ENCODE results near the gene NEGR1.

NEGR1 gene

DNA sequence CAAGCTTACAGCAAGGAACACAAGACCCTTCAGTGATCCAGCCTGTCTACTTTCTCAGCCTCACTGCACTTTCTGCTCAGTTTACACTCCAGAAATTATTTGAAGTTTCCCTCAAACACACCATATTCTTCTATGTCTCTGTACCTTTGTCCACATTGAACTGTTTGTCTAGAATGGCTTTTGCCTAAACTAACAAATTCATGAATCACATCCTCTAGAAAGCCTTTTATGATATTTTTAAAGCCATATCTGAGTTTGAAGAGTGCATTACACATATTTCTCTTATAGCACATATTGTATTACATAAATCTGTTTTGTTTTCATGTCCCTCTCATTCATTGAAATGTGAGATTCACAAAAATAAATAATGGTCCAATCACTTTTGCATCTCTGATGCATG, 755.5 kb downstream of the NEGR1 start:
- DNase-seq: no peak

- no peak for DNase-seq
Observed at GRCh38 chr1:71522721-71523120, 759.6 kb downstream of the NEGR1 start.

DNA sequence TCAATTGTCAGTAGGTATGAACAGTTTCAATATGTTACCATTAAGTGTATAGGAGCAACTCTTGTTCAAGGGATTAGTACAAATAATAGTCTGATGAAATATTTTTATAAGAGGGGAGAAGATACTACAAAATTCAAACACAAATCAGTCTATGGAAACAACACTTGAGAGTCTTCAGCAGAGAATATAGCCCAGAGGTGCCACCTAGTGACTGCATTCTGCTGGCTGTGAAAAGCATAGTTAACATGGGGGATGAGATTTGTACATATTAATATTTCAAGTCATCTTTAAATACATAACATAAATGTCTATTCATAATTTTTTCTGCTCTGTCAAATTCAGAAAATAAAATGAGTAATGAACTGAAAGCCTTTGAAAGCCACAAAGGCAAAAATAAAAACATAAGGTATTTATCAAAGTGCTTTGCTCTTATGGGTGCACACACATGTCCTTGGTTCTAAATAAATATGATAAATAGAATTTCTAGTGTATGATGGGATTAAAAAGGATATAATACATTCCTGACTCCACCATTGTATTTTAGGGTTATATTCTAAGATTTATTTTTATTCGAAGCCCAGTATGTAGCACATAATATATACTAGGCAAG, 760.6 kb downstream of the NEGR1 start:
- DNase-seq: no peak

GRCh38 chr1:71511505-71511904, 770.8 kb downstream of the NEGR1 start:
- DNase-seq: no peak

DNA sequence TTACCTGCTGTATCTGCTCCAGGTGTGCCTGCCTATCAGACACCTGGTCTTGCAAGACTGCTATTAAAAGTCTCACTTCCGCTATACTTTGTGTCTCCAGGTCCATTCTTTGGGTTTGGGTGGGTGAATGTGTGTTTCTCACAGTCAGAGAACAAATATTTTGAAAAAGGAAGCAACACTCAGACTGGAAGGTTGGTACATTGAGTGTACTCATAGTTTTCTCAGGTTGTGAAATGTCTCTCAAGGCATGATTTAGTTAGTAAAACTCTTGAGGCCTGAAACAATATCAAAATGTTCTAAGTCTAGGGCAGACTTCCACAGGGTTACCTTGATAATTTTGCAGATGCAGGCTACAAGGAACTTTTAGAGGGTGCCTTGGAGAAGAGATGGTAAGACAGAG, 771.6 kb downstream of the NEGR1 start:
- no peak for DNase-seq

- no peak for DNase-seq
Observed at GRCh38 chr1:71509051-71509595, 773.2 kb downstream of the NEGR1 start.

GRCh38 chr1:71502006-71502405, 780.3 kb downstream of the NEGR1 start:
- no peak for DNase-seq

GRCh38 chr1:71498542-71498941, 783.8 kb downstream of the NEGR1 start:
- no peak for DNase-seq

DNA sequence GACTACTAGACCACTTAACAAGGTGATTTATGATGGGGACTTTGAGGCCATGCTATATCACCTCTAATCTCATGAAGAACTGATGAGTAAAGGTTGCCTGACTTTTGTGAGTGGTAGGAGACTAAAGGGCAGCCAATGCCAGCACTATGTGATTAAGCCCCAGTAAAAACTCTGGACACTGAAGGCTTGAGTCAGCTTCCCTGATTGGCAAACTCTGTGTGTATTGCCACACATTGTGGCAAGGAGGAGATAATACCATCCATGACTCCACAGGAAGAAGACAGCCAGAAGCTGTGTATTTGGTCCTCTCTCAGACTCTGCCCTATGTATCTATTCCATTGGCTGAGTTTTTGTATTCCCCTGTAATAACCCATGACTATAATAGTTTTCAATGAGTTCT, 788.2 kb downstream of the NEGR1 start:
- DNase-seq: no peak

DNA sequence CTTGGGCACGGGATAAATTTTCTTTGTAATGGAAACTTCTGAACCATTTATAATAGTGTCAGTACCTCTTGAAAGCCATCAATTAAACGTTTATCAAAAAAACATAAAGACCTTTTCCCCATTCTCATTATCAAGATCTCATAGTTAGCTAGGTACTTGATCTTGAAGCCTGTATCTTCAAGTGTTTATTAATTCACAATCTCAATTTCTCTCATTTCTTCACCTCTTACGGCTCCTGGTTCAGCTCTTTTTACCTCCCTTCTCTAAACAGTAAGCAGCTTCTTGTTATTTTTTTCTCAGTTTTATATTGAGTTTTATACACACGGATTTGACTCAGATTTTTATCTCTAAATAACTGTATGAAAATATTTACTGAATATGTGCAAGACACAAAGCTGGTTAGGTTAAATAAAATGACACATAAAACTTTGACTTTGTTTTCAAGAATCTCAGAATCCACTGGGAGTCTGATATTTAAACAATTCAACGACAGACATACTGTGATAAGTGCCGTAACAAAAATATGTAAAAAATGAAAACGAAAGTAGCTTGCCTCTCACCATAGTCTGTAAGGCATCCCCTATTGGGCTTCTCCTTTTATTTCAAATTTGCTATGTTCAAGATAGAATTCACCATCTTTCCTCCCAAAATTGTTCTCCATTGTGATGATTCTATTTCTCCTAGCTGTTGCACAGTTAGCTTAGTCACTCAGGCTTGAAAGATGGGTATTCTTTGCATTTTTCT, 789.9 kb downstream of the NEGR1 start:
- no peak for DNase-seq

- DNase-seq: no peak
Observed at GRCh38 chr1:71490432-71490831, 791.9 kb downstream of the NEGR1 start.

- no peak for DNase-seq
Observed at GRCh38 chr1:71488555-71489252, 793.6 kb downstream of the NEGR1 start.

DNA sequence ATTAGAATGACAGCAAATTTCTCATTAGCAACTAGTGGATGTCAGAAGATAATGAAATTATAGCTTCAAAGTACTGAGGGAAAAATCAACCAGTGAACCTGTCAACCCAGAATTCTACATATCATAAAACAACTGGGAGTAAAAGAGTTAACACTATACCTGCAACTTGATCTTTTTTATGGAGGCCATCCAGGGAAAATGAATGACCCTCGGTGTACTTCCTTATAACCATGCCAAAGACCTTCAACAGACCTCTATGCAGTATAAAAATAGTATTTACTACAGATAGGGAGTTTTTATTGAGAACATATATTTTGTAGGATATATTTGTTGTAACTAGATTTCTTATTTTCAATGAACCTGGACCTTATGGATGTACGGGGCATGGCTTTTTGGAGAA, 809.0 kb downstream of the NEGR1 start:
- no peak for DNase-seq

- DNase-seq: no peak
Observed at GRCh38 chr1:71465093-71465492, 817.2 kb downstream of the NEGR1 start.

DNA sequence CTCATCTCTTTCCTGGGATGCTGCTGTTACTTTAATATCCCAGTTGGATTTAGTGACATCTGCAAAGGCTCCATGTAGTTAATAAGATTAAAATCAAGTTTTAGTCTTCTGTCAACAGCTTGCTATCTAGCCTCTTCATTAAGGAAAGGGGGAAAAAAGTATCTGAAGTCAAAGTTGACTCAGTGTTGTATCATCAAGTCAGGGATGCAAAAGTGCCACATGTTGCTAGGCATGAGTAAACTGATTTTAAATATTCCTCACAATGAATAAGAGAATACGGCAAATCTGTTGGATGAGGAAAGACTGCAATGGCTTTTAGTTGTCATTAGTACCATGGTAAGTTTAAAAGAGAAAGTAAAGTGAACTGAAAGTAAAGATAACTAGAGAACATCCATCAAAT, 818.3 kb downstream of the NEGR1 start:
- DNase-seq: no peak

- DNase-seq: no peak
Observed at GRCh38 chr1:71463144-71463543, 819.2 kb downstream of the NEGR1 start.

DNA sequence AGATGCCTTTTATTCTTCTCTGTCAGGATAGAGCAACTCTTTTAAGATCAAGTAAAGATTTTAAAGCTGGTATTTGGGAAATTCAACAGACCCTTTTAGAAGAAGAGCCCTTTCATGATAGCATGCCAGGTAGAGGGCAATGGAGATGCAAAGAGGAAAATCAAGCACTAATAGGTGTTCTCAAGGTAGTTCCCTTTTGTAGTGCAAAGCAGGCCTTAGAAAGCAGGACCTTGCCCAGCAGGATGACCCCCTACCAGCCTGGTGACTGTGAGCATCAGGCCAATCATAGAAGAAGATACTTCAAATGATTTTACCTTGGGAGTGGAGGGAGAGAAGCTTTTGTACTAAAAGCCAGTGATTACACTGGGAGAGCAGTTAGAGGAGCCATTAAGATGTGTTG, 820.1 kb downstream of the NEGR1 start:
- no peak for DNase-seq

GRCh38 chr1:71461416-71461815, 820.9 kb downstream of the NEGR1 start:
- DNase-seq: no peak

GRCh38 chr1:71448444-71448843, 833.9 kb downstream of the NEGR1 start:
- no peak for DNase-seq

DNA sequence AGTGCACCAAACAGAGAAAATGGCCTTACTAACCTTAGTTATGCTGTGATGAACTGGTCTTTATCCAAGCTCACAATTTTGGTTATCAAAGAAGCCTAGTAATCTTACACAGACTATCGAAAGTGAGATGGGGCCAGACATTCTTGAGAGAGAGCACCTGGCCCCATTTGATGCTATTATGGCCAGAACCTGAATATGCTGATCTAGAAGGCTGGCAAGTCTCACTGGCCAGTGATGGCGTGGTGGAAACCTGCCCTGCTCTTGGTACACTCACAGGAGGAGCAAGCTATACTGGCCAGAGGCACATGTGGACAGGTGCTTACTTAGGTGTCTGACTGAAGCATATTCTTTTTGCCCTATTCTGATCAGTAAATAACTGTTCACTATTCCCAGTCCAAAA, 843.7 kb downstream of the NEGR1 start:
- DNase-seq: no peak

DNA sequence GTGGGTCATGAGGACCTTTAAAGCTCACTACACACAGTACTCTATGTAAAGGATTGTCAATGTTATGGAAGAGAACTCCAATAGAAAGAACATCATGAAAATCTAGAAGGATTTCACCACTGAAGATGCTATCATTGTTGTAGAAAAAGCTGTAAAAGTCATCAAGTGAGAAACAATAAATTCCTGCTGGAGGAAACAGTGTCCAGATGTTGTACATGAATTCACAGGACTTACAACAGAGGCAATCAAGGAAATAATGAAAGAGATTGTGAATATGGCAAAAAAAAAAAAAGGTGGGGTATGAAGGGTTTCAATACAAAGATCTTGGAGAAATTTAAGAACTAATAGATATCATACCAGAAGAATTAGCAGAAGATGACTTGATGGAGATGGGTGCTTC, 846.4 kb downstream of the NEGR1 start:
- DNase-seq: no peak

DNA sequence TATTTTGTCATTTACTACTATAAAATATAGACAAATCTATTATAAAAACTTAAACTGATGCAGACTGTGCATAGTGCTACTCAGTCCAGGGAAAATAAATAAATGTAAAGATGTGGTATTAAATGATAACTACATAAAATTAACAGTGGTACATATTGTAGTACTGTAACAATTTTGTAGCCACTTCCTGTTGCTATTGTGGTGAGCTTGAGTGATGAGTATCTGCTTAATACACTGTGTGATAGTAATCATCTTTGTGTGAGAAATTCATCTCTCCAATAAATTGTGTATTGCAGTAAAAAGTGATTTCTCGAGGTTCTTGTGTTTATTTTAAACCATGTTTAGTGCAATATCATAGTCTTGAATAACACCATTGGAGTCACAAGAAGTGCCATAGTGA, 848.1 kb downstream of the NEGR1 start:
- DNase-seq: no peak

DNA sequence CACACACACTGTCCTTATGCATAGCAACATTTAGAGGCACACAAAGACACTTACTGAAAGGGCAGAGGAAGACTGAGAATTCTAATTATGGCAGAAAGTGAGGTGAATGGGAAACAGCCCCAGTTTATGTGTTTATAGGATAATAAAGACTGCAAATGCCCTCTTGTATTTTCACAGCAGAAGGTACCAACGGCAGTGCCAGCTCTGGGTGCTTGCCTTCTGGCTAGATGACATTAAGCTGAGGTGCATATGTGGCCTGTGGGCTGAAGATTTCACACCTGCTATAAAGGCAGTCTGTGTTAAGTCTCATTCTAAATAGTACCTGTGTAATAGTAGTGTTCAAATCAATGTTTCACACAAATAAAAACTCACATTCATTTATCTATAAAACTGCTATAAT, 854.3 kb downstream of the NEGR1 start:
- DNase-seq: no peak

GRCh38 chr1:71427066-71427465, 855.3 kb downstream of the NEGR1 start:
- no peak for DNase-seq
